Measurements from ENCODE around the gene RNF112.

RNF112 gene

DNA sequence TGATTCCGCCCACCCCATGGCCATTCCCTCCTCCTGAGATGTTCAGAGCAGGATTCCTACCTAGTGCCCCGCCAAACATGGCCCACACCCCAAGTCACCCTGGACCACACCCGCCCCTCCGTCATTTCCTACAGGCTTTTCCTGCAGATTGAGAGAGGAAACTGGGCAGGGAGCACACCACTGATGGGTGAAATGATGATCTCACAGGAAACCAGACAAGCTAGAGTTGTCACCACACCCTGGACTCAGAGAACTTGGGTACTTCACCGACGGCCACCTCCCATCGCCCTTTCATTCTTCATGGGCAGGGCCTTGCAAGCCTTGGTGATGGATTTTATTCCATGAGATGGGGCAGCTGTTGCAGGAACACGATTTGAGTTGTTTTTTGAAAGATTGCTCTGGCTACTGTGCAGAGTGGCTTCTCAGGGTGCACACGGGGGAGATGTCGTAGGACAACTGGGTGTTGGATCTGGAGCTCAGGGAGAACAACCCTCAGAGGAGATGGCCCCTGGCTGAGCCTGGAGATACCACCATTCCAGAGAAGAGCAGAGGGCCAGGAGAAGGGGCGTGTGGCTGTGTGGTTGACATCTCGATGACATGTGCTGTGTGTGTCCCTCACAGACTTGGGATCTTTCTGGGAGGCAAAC, 41.1 kb upstream of the RNF112 start:
- H3K9me3 Mint-ChIP-seq (ENCODE audit: low read depth), result no peaks in the 10 kb centered on the region
- peak overlapping the region; percentile 67 for H3K27ac Mint-ChIP-seq
- H3K27me3 Mint-ChIP-seq, result no peaks in the 10 kb centered on the region
- no peaks in the 10 kb centered on the region for H3K36me3 Mint-ChIP-seq
- peak overlapping the region; percentile 61 for H3K4me3 Mint-ChIP-seq
- peaks cover 25% of the 10 kb centered on the region for H3K4me1 Mint-ChIP-seq (ENCODE audit: low read depth)

DNA sequence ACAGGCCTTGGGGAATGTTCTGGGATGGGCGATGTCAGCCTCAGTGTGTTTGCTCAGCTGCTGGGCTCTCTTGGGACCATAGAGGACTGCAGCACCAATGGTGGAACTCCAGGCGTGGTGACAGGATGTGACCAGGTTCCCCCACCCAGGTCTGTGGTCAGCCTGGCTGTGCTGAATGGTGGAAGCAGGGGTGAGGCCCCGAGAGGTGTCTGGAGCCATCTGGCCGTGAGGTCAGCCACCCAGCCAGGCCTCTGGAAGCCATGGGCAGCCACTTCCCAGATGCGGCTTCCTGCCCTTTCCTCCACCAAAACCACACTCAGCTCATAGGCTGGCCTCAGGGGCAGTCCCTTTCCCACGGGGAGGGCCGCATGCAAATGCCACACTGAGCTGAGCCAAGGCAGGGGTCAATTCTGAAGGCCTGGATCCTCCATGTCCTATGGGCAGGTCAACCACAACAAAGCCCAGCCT, 40.5 kb upstream of the RNF112 start:
- no peaks in the 10 kb centered on the region for H3K36me3 Mint-ChIP-seq
- H3K4me3 Mint-ChIP-seq, result no peak overlapping the region
- H3K4me1 Mint-ChIP-seq (ENCODE audit: low read depth), result peaks cover 25% of the 10 kb centered on the region

GRCh38 chr17:19371259-19372010, 39.6 kb upstream of the RNF112 start:
- no peaks in the 10 kb centered on the region for H3K9me3 Mint-ChIP-seq (ENCODE audit: low read depth)
- peaks cover 26% of the 10 kb centered on the region for H3K4me1 Mint-ChIP-seq (ENCODE audit: low read depth)
- H3K27ac Mint-ChIP-seq, result no peak overlapping the region
- no peaks in the 10 kb centered on the region for H3K36me3 Mint-ChIP-seq
- H3K4me3 Mint-ChIP-seq, result peak overlapping the region; percentile 56
- H3K27me3 Mint-ChIP-seq, result no peaks in the 10 kb centered on the region

More for the DNA sequence above, 40.5 kb upstream of the RNF112 start:
- H3K9me3 Mint-ChIP-seq (ENCODE audit: low read depth), result no peaks in the 10 kb centered on the region
- H3K27ac Mint-ChIP-seq, result peak overlapping the region; percentile 16
- H3K27me3 Mint-ChIP-seq, result no peaks in the 10 kb centered on the region

GRCh38 chr17:19372011-19372370, 39.0 kb upstream of the RNF112 start:
- Mint-ChIP-seq H3K4me1 (ENCODE audit: low read depth) (peaks cover 30% of the 10 kb centered on the region), H3K4me3 (no peak overlapping the region), H3K27me3 (no peaks in the 10 kb centered on the region), H3K36me3 (no peaks in the 10 kb centered on the region), H3K9me3 (ENCODE audit: low read depth) (no peaks in the 10 kb centered on the region), H3K27ac (no peak overlapping the region)

DNA sequence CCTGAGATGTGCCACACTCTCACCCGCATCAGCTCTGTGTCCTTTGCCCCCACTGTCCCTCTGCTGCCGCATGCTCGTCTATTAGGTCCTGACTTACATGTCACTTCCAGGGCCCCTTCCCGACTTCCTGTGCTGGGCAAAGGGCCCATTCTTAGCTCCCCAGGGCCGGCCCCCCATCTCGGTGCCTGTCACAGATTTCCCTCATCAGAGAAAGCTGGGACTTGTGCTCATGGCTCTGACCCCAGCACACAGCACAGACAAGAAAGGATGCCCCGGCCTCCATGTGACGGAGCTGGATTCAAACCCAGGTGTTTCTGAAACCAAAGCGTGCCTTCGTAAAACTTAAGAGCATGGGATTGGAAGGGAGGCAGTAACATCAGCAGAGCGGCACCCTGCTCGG, 38.6 kb upstream of the RNF112 start:
- Mint-ChIP-seq H3K36me3 (no peaks in the 10 kb centered on the region), H3K4me1 (ENCODE audit: low read depth) (peaks cover 33% of the 10 kb centered on the region), H3K4me3 (no peak overlapping the region), H3K9me3 (ENCODE audit: low read depth) (no peaks in the 10 kb centered on the region), H3K27me3 (no peaks in the 10 kb centered on the region), H3K27ac (no peak overlapping the region)

DNA sequence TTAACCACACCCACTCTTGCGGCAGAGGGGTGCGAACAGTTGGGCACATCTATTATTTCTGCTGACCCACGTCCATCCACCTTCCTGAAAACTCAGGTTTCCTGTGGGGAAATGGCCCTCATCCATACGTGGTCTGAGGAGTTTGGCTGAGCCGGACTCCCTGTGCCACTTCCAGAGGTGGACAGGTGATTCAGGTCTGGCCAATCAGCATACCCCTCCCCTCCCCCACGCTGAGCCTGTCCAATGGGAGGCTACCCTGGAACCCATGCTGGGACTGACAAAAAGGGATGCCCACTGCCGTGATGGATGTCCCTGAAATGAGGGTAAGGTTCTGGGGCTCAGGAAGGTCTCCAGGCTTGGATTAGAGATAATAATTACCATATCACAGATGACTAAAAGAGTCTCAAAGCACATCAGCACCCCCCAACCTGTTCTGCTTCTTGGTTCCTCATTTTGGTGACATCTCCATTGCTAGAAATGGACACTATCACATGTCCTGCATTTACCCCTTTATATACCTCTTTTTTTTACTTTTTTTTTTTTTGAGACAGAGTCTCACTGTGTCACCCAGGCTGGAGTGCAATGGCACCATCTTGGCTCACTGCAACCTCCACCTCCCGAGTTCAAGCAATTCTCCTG, 38.0 kb upstream of the RNF112 start:
- no peak overlapping the region for H3K4me3 Mint-ChIP-seq
- no peaks in the 10 kb centered on the region for H3K36me3 Mint-ChIP-seq
- no peaks in the 10 kb centered on the region for H3K27me3 Mint-ChIP-seq
- no peak overlapping the region for H3K27ac Mint-ChIP-seq
- H3K9me3 Mint-ChIP-seq (ENCODE audit: low read depth), result no peaks in the 10 kb centered on the region
- peaks cover 34% of the 10 kb centered on the region for H3K4me1 Mint-ChIP-seq (ENCODE audit: low read depth)

DNA sequence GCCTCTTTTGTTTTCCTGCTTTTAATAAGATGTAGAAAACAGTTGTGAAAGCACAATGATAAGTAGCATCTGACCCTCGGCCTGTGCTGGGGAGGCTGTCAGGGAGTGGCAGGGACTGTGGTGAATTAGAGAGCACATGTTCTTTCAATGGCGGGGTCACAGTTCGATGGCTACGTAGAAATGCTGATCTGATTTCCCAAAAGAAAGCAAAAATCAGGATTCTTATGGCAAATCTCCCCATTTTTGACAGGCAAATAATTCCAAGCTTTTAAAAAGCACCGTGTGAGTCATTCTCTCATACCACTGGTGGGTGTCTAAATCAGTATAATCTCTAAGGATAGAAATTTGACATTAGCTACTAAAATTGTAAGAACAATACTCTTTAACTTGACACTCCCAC, 36.9 kb upstream of the RNF112 start:
- no peaks in the 10 kb centered on the region for H3K27me3 Mint-ChIP-seq
- H3K4me3 Mint-ChIP-seq, result no peak overlapping the region
- no peak overlapping the region for H3K27ac Mint-ChIP-seq
- no peaks in the 10 kb centered on the region for H3K36me3 Mint-ChIP-seq
- peaks cover 30% of the 10 kb centered on the region for H3K4me1 Mint-ChIP-seq (ENCODE audit: low read depth)
- no peaks in the 10 kb centered on the region for H3K9me3 Mint-ChIP-seq (ENCODE audit: low read depth)

GRCh38 chr17:19375732-19376131, 35.3 kb upstream of the RNF112 start:
- H3K9me3 Mint-ChIP-seq (ENCODE audit: low read depth), result no peaks in the 10 kb centered on the region
- H3K4me1 Mint-ChIP-seq (ENCODE audit: low read depth), result peaks cover 18% of the 10 kb centered on the region
- no peaks in the 10 kb centered on the region for H3K27me3 Mint-ChIP-seq
- H3K27ac Mint-ChIP-seq, result no peak overlapping the region
- peaks cover 2% of the 10 kb centered on the region for H3K36me3 Mint-ChIP-seq
- H3K4me3 Mint-ChIP-seq, result peak overlapping the region; percentile 68

DNA sequence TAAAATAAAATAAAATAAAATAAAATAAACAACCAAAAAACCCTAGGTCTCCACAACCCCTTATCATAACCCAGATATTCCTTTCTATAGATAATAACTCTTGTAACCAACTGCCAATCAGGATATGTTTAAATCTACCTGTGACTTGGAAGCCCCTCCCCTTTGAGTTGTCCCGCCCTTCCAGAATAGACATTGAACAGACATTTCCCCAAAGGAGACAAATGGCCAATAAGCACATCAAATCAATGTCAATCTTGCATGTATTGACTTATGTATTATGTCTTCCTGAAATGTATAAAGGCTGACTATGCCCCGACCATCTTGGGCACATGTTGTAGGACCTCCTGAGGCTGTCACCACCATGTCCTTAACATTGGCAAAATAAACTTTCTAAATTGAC, 34.2 kb upstream of the RNF112 start:
- Mint-ChIP-seq H3K4me1 (ENCODE audit: low read depth) (peaks cover 11% of the 10 kb centered on the region), H3K4me3 (peak overlapping the region; percentile 100), H3K27ac (peak overlapping the region; percentile 98), H3K36me3 (peaks cover 2% of the 10 kb centered on the region), H3K27me3 (no peaks in the 10 kb centered on the region), H3K9me3 (ENCODE audit: low read depth) (no peaks in the 10 kb centered on the region)

- Mint-ChIP-seq H3K4me3 (peak overlapping the region; percentile 100), H3K27me3 (no peaks in the 10 kb centered on the region), H3K9me3 (ENCODE audit: low read depth) (no peaks in the 10 kb centered on the region), H3K4me1 (ENCODE audit: low read depth) (peaks cover 9% of the 10 kb centered on the region), H3K36me3 (peaks cover 2% of the 10 kb centered on the region), H3K27ac (peak overlapping the region; percentile 98)
Measured at GRCh38 chr17:19377602-19378415, 33.2 kb upstream of the RNF112 start.

DNA sequence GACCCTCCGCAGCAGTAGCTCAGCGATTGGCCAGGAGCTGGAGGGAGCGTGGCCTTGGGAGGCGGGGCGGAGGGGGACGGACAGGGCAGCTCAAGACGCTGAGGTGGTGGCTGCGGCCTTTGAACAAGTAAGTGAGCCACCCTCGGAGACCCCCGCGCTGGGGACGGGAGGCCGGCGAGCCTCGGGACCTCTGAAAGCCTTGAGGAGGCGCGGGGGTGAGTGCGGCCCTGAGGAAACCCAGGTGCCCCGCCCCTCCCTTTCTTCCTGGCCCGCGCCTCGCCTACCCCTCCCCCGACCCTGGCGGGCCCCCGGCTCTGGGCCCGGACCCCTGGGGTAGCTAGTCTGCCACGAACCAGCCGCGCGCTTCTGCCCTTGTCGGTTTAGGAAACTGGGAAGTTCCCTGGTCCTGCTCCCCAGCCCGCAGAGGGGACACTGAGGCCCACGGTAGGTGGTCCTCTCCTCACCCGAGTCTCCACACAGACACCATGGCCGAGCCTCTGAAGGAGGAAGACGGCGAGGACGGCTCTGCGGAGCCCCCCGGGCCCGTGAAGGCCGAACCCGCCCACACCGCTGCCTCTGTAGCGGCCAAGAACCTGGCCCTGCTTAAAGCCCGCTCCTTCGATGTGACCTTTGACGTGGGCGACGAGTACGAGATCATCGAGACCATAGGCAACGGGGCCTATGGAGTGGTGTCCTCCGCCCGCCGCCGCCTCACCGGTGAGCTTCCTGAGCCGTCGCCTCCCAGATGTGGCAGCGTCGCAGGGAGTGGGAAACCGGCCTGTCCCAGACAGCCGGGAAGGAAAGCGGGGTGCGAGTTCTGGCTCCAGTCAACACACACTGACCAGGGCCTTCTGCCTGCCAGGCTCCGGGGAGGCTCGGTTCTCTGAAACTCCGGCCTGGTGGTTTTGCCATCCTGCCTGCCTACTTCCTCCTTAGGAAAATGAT, 32.3 kb upstream of the RNF112 start, which contains the start of gene MAPK7:
MAPK7 (plus strand) TSS at position 83 of the 945 bp plus-strand sequence; CDS start at position 486, 403 bp downstream.
- Mint-ChIP-seq H3K4me1 (ENCODE audit: low read depth) (peaks cover 9% of the 10 kb centered on the region), H3K4me3 (peak within 1 kb of the TSS; percentile 100), H3K9me3 (ENCODE audit: low read depth) (no peaks in the 10 kb centered on the region), H3K27me3 (no peaks in the 10 kb centered on the region), H3K36me3 (peaks cover 2% of the 10 kb centered on the region), H3K27ac (peak within 1 kb of the TSS; percentile 98)

- Mint-ChIP-seq H3K4me1 (ENCODE audit: low read depth) (peaks cover 12% of the 10 kb centered on the region), H3K9me3 (ENCODE audit: low read depth) (no peaks in the 10 kb centered on the region), H3K27ac (peak overlapping the region; percentile 50), H3K4me3 (peak overlapping the region; percentile 75), H3K27me3 (no peaks in the 10 kb centered on the region), H3K36me3 (peaks cover 6% of the 10 kb centered on the region)
Measured at GRCh38 chr17:19379361-19380065, 31.5 kb upstream of the RNF112 start.

DNA sequence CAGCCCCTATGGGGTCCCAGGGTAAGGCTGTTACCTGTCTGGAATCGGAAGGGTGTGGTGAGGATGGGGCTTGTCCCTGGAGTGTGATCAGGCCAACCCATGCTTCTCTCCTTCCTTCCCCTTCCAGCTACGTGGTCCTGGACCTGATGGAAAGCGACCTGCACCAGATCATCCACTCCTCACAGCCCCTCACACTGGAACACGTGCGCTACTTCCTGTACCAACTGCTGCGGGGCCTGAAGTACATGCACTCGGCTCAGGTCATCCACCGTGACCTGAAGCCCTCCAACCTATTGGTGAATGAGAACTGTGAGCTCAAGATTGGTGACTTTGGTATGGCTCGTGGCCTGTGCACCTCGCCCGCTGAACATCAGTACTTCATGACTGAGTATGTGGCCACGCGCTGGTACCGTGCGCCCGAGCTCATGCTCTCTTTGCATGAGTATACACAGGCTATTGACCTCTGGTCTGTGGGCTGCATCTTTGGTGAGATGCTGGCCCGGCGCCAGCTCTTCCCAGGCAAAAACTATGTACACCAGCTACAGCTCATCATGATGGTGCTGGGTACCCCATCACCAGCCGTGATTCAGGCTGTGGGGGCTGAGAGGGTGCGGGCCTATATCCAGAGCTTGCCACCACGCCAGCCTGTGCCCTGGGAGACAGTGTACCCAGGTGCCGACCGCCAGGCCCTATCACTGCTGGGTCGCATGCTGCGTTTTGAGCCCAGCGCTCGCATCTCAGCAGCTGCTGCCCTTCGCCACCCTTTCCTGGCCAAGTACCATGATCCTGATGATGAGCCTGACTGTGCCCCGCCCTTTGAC, 30.3 kb upstream of the RNF112 start:
- H3K27ac Mint-ChIP-seq, result no peak overlapping the region

More for the DNA sequence above, 30.3 kb upstream of the RNF112 start:
- Mint-ChIP-seq H3K4me3 (no peak overlapping the region), H3K4me1 (ENCODE audit: low read depth) (peaks cover 12% of the 10 kb centered on the region), H3K36me3 (peaks cover 7% of the 10 kb centered on the region), H3K9me3 (ENCODE audit: low read depth) (no peaks in the 10 kb centered on the region), H3K27me3 (no peaks in the 10 kb centered on the region)
